NB4 (cell line): ENCODE data around the gene FADS3.

ENCODE experiments used
- CTCF ChIP-seq: IDR thresholded peaks from one replicate; pipeline ENCODE4 v1.5.1; 2012; ENCODE audit warnings: low read depth, low read length
- MAX ChIP-seq: IDR thresholded peaks from 2 replicates; pipeline ENCODE4 v1.6.1; 2011; ENCODE audit warnings: low read depth, low read length
- POLR2A ChIP-seq: IDR thresholded peaks from 2 replicates; pipeline ENCODE4 v1.6.1; 2011; ENCODE audit warnings: mild to moderate bottlenecking; ENCODE audit not compliant: insufficient read length; ENCODE audit errors: extremely low read depth

GRCh38 chr11:61905067-61905696, 13.8 kb upstream of the FADS3 start:
- TF ChIP-seq CTCF (no peak), POLR2A (no peak), MAX (no peak)
